DND-41 (cell line): ENCODE data around the gene FRZB.

Experiments
- EZH2 ChIP-seq: IDR thresholded peaks from 3 replicates; pipeline ENCODE4 v1.6.1; 2012; ENCODE audit warnings: borderline replicate concordance, low read depth, mild to moderate bottlenecking, moderate library complexity, low read length, inconsistent platforms; ENCODE audit not compliant: severe bottlenecking
- TF ChIP-seq, protein P1 (sequence below): IDR thresholded peaks from 2 replicates; pipeline ENCODE4 v1.5.1; 2012; ENCODE audit warnings: borderline replicate concordance, low read length, moderate library complexity, mild to moderate bottlenecking; ENCODE audit not compliant: poor library complexity, severe bottlenecking; ENCODE audit errors: extremely low read depth

DNA sequence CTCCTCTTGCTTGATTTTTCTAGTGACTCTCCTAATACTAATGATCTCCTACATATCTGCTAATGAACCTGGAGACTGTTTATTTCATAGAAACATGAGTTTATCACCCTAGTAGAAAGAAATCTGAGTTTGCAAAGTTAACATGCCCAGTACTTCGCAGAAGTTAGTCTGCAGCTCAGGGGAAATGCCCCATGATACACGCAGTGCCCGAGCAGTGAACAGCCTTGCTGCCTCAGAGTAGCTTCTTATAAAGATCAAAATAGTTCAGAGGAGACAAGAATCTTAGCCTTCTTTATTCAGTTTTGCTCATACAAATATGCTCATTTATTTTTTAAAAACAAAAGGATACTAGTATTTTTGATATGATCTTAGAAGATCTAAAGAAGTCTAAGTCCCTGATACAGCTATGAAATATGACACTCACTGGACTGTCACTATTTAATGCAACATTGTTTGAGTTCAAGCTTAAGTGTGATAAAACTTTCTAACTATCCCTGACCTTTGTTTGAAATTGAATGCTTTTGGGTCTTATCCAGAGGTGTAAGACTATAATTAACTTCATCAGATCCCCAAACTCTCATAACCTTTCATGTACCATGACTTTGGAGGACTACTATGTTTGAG is 20.5 kb downstream of the FRZB start:
- TF ChIP-seq, protein P1, sequence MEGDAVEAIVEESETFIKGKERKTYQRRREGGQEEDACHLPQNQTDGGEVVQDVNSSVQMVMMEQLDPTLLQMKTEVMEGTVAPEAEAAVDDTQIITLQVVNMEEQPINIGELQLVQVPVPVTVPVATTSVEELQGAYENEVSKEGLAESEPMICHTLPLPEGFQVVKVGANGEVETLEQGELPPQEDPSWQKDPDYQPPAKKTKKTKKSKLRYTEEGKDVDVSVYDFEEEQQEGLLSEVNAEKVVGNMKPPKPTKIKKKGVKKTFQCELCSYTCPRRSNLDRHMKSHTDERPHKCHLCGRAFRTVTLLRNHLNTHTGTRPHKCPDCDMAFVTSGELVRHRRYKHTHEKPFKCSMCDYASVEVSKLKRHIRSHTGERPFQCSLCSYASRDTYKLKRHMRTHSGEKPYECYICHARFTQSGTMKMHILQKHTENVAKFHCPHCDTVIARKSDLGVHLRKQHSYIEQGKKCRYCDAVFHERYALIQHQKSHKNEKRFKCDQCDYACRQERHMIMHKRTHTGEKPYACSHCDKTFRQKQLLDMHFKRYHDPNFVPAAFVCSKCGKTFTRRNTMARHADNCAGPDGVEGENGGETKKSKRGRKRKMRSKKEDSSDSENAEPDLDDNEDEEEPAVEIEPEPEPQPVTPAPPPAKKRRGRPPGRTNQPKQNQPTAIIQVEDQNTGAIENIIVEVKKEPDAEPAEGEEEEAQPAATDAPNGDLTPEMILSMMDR, result no peak
- TF ChIP-seq EZH2, result no peak
